ENCODE data around the gene P2RY13.

Gene P2RY13

GRCh38 chr3:151300539-151300938 is 28.8 kb downstream of the P2RY13 start:
- Histone ChIP-seq H3K36me3 (replicated peaks in 1 of 2; ENCODE audit: control insufficient read depth in 2 of 2, insufficient read depth in 2 of 2, low read length in 2 of 2) (no peaks in the 10 kb centered on the region), H3K27me3 (ENCODE audit: control insufficient read depth in 3 of 3, insufficient read depth in 3 of 3, low read depth in 1 of 3, low read length in 3 of 3) (no peaks in the 10 kb centered on the region), H2BK5ac (ENCODE audit: low read length) (no peak overlapping the region), H3K79me1 (ENCODE audit: low read depth, low read length) (no peaks in the 10 kb centered on the region), H3K23ac (ENCODE audit: low read depth, low read length, poor library complexity) (no peak overlapping the region), H3K4me1 (ENCODE audit: control insufficient read depth in 2 of 2, insufficient read depth in 1 of 2, low read depth in 1 of 2, low read length in 2 of 2) (peaks cover 6 to 9% of the 10 kb centered on the region in 2 donors), H2AK5ac (ENCODE audit: low read depth, low read length) (no peak overlapping the region), H3K27ac (replicated peaks; ENCODE audit: low read length) (no peak overlapping the region), H4K8ac (ENCODE audit: low read depth, low read length) (no peak overlapping the region), H3K4ac (ENCODE audit: low read length) (no peak overlapping the region), H3K9ac (ENCODE audit: low read depth, low read length, poor library complexity) (no peak overlapping the region), H3K14ac (ENCODE audit: low read length) (no peak overlapping the region), H3K4me3 (ENCODE audit: low read length in 2 of 2) (no peak overlapping the region), H3K4me2 (ENCODE audit: insufficient read depth, low read length, poor library complexity, severe bottlenecking) (no peak overlapping the region), H3K18ac (ENCODE audit: low read length) (no peak overlapping the region), H4K91ac (ENCODE audit: low read depth, low read length, poor library complexity) (no peak overlapping the region), H3K9me3 (replicated peaks in 1 of 2; ENCODE audit: control insufficient read depth in 2 of 2, insufficient read depth in 1 of 2, low read depth in 1 of 2, low read length in 2 of 2) (no peaks in the 10 kb centered on the region), H2AFZ (ENCODE audit: low read length) (no peak overlapping the region), H2BK120ac (ENCODE audit: low read depth, low read length) (no peak overlapping the region), H2BK15ac (ENCODE audit: low read length) (no peak overlapping the region), H2BK12ac (ENCODE audit: low read length) (no peak overlapping the region)
- no CpG with 5 or more reads among the region's 1 CpG for WGBS, 2 donors (ENCODE audit: extremely low coverage in 2 of 2, insufficient read length in 2 of 2, insufficient replicate concordance in 1 of 2)
- DNase-seq (ENCODE audit: low spot score) = no peak

- Histone ChIP-seq H2BK120ac (ENCODE audit: low read depth, low read length) (no peak overlapping the region), H2BK15ac (ENCODE audit: low read length) (no peak overlapping the region), H4K8ac (ENCODE audit: low read depth, low read length) (no peak overlapping the region), H2BK5ac (ENCODE audit: low read length) (no peak overlapping the region), H3K27ac (replicated peaks; ENCODE audit: low read length) (no peak overlapping the region), H4K91ac (ENCODE audit: low read depth, low read length, poor library complexity) (no peak overlapping the region), H3K23ac (ENCODE audit: low read depth, low read length, poor library complexity) (no peak overlapping the region), H3K9me3 (replicated peaks in 1 of 2; ENCODE audit: control insufficient read depth in 2 of 2, insufficient read depth in 1 of 2, low read depth in 1 of 2, low read length in 2 of 2) (no peaks in the 10 kb centered on the region), H3K9ac (ENCODE audit: low read depth, low read length, poor library complexity) (no peak overlapping the region), H2BK12ac (ENCODE audit: low read length) (no peak overlapping the region), H3K4me3 (ENCODE audit: low read length in 2 of 2) (no peak overlapping the region), H3K4me2 (ENCODE audit: insufficient read depth, low read length, poor library complexity, severe bottlenecking) (no peak overlapping the region), H3K36me3 (replicated peaks in 1 of 2; ENCODE audit: control insufficient read depth in 2 of 2, insufficient read depth in 2 of 2, low read length in 2 of 2) (no peaks in the 10 kb centered on the region), H2AFZ (ENCODE audit: low read length) (no peak overlapping the region), H3K4me1 (ENCODE audit: control insufficient read depth in 2 of 2, insufficient read depth in 1 of 2, low read depth in 1 of 2, low read length in 2 of 2) (peaks cover 0 to 1% of the 10 kb centered on the region in 2 donors), H3K14ac (ENCODE audit: low read length) (no peak overlapping the region), H2AK5ac (ENCODE audit: low read depth, low read length) (no peak overlapping the region), H3K79me1 (ENCODE audit: low read depth, low read length) (no peaks in the 10 kb centered on the region), H3K18ac (ENCODE audit: low read length) (no peak overlapping the region), H3K4ac (ENCODE audit: low read length) (no peak overlapping the region), H3K27me3 (ENCODE audit: control insufficient read depth in 3 of 3, insufficient read depth in 3 of 3, low read depth in 1 of 3, low read length in 3 of 3) (no peaks in the 10 kb centered on the region)
- WGBS, 2 donors (ENCODE audit: extremely low coverage in 2 of 2, insufficient read length in 2 of 2, insufficient replicate concordance in 1 of 2) = no CpG with 5 or more reads among the region's 2 CpGs
- DNase-seq (ENCODE audit: low spot score) = no peak
Measured at GRCh38 chr3:151299006-151299405, 30.3 kb downstream of the P2RY13 start.

- whole genome bisulfite sequencing, 2 donors (ENCODE audit: extremely low coverage in 2 of 2, insufficient read length in 2 of 2, insufficient replicate concordance in 1 of 2) = no CpG with 5 or more reads among the region's 2 CpGs
- Histone ChIP-seq H2BK12ac (ENCODE audit: low read length) (no peak overlapping the region), H3K27me3 (ENCODE audit: control insufficient read depth in 3 of 3, insufficient read depth in 3 of 3, low read depth in 1 of 3, low read length in 3 of 3) (no peaks in the 10 kb centered on the region), H4K8ac (ENCODE audit: low read depth, low read length) (no peak overlapping the region), H3K23ac (ENCODE audit: low read depth, low read length, poor library complexity) (no peak overlapping the region), H2AK5ac (ENCODE audit: low read depth, low read length) (no peak overlapping the region), H3K4me2 (ENCODE audit: insufficient read depth, low read length, poor library complexity, severe bottlenecking) (no peak overlapping the region), H3K4me1 (ENCODE audit: control insufficient read depth in 2 of 2, insufficient read depth in 1 of 2, low read depth in 1 of 2, low read length in 2 of 2) (peaks cover 0 to 1% of the 10 kb centered on the region in 2 donors), H2BK5ac (ENCODE audit: low read length) (no peak overlapping the region), H3K9me3 (replicated peaks in 1 of 2; ENCODE audit: control insufficient read depth in 2 of 2, insufficient read depth in 1 of 2, low read depth in 1 of 2, low read length in 2 of 2) (no peaks in the 10 kb centered on the region), H4K91ac (ENCODE audit: low read depth, low read length, poor library complexity) (no peak overlapping the region), H3K9ac (ENCODE audit: low read depth, low read length, poor library complexity) (no peak overlapping the region), H3K4ac (ENCODE audit: low read length) (no peak overlapping the region), H2AFZ (ENCODE audit: low read length) (no peak overlapping the region), H3K27ac (replicated peaks; ENCODE audit: low read length) (no peak overlapping the region), H3K79me1 (ENCODE audit: low read depth, low read length) (no peaks in the 10 kb centered on the region), H3K4me3 (ENCODE audit: low read length in 2 of 2) (no peak overlapping the region), H3K36me3 (replicated peaks in 1 of 2; ENCODE audit: control insufficient read depth in 2 of 2, insufficient read depth in 2 of 2, low read length in 2 of 2) (no peaks in the 10 kb centered on the region), H2BK15ac (ENCODE audit: low read length) (no peak overlapping the region), H3K14ac (ENCODE audit: low read length) (no peak overlapping the region), H3K18ac (ENCODE audit: low read length) (no peak overlapping the region), H2BK120ac (ENCODE audit: low read depth, low read length) (no peak overlapping the region)
- DNase-seq (ENCODE audit: low spot score) = no peak
Measured at GRCh38 chr3:151297429-151297828, 31.9 kb downstream of the P2RY13 start.

- Histone ChIP-seq H3K4me2 (ENCODE audit: insufficient read depth, low read length, poor library complexity, severe bottlenecking) (no peak overlapping the region), H2BK15ac (ENCODE audit: low read length) (no peak overlapping the region), H2BK5ac (ENCODE audit: low read length) (no peak overlapping the region), H3K9me3 (replicated peaks in 1 of 2; ENCODE audit: control insufficient read depth in 2 of 2, insufficient read depth in 1 of 2, low read depth in 1 of 2, low read length in 2 of 2) (no peaks in the 10 kb centered on the region), H3K4me1 (ENCODE audit: control insufficient read depth in 2 of 2, insufficient read depth in 1 of 2, low read depth in 1 of 2, low read length in 2 of 2) (peaks cover 0 to 1% of the 10 kb centered on the region in 2 donors), H3K14ac (ENCODE audit: low read length) (no peak overlapping the region), H2BK12ac (ENCODE audit: low read length) (no peak overlapping the region), H2AFZ (ENCODE audit: low read length) (no peak overlapping the region), H3K9ac (ENCODE audit: low read depth, low read length, poor library complexity) (no peak overlapping the region), H3K27ac (replicated peaks; ENCODE audit: low read length) (no peak overlapping the region), H3K27me3 (ENCODE audit: control insufficient read depth in 3 of 3, insufficient read depth in 3 of 3, low read depth in 1 of 3, low read length in 3 of 3) (no peaks in the 10 kb centered on the region), H3K36me3 (replicated peaks in 1 of 2; ENCODE audit: control insufficient read depth in 2 of 2, insufficient read depth in 2 of 2, low read length in 2 of 2) (no peaks in the 10 kb centered on the region), H3K18ac (ENCODE audit: low read length) (no peak overlapping the region), H3K4ac (ENCODE audit: low read length) (no peak overlapping the region), H3K23ac (ENCODE audit: low read depth, low read length, poor library complexity) (no peak overlapping the region), H4K8ac (ENCODE audit: low read depth, low read length) (no peak overlapping the region), H2AK5ac (ENCODE audit: low read depth, low read length) (no peak overlapping the region), H4K91ac (ENCODE audit: low read depth, low read length, poor library complexity) (no peak overlapping the region), H2BK120ac (ENCODE audit: low read depth, low read length) (no peak overlapping the region), H3K79me1 (ENCODE audit: low read depth, low read length) (no peaks in the 10 kb centered on the region), H3K4me3 (ENCODE audit: low read length in 2 of 2) (peak overlapping the region in 1 of 2 donors; percentile 66)
- no CpG with 5 or more reads among the region's 3 CpGs for WGBS, 2 donors (ENCODE audit: extremely low coverage in 2 of 2, insufficient read length in 2 of 2, insufficient replicate concordance in 1 of 2)
- DNase-seq (ENCODE audit: low spot score) = no peak
Measured at GRCh38 chr3:151296226-151296625, 33.1 kb downstream of the P2RY13 start.
